ENCODE results near the gene SERINC2.

SERINC2 gene

DNA sequence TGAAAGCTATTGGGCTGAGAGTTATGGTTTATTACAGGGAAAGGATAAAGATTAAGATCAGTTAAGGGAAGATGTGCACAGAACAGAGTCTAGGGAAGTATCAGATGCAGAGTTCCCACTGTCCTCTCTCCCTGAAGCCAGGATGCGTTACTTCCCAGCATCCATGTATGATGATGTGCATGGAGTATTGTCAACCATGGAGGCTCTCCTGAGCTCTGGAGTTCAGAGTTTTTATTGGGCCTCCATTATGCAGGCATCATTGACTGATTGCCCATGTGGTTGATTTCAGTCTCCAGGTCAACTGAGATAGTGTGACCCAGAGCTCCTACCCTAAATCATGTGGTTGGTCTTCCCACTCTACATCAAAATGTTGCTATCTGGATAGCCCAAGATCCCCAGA lies 30.7 kb downstream of the SERINC2 start:
- in situ Hi-C loops (cut with HindIII; ENCODE audit: low sequenced_read_pairs): no loop called here
- H3K4me3 ChIP-seq (ENCODE audit: low read depth, low read length): no peak overlapping the region
- TF ChIP-seq, protein P1, sequence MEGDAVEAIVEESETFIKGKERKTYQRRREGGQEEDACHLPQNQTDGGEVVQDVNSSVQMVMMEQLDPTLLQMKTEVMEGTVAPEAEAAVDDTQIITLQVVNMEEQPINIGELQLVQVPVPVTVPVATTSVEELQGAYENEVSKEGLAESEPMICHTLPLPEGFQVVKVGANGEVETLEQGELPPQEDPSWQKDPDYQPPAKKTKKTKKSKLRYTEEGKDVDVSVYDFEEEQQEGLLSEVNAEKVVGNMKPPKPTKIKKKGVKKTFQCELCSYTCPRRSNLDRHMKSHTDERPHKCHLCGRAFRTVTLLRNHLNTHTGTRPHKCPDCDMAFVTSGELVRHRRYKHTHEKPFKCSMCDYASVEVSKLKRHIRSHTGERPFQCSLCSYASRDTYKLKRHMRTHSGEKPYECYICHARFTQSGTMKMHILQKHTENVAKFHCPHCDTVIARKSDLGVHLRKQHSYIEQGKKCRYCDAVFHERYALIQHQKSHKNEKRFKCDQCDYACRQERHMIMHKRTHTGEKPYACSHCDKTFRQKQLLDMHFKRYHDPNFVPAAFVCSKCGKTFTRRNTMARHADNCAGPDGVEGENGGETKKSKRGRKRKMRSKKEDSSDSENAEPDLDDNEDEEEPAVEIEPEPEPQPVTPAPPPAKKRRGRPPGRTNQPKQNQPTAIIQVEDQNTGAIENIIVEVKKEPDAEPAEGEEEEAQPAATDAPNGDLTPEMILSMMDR (IDR thresholded peaks at IDR 0.05; ENCODE audit: low read depth, low read length, missing control alignments): no peak
- DNase-seq (ENCODE audit: low read depth): no peak

- TF ChIP-seq, protein P1 (IDR thresholded peaks at IDR 0.05; ENCODE audit: low read depth, low read length, missing control alignments): no peak
- no peak for DNase-seq (ENCODE audit: low read depth)
- in situ Hi-C loops (cut with HindIII; ENCODE audit: low sequenced_read_pairs): no loop called here
- no peak overlapping the region for H3K4me3 ChIP-seq (ENCODE audit: low read depth, low read length)
Observed at GRCh38 chr1:31444725-31445448, 31.9 kb downstream of the SERINC2 start.

GRCh38 chr1:31445951-31446350 lies 32.9 kb downstream of the SERINC2 start:
- no peak overlapping the region for H3K4me3 ChIP-seq (ENCODE audit: low read depth, low read length)
- TF ChIP-seq, protein P1 (IDR thresholded peaks at IDR 0.05; ENCODE audit: low read depth, low read length, missing control alignments): no peak
- in situ Hi-C loops (cut with HindIII; ENCODE audit: low sequenced_read_pairs): no loop called here
- no peak for DNase-seq (ENCODE audit: low read depth)

DNA sequence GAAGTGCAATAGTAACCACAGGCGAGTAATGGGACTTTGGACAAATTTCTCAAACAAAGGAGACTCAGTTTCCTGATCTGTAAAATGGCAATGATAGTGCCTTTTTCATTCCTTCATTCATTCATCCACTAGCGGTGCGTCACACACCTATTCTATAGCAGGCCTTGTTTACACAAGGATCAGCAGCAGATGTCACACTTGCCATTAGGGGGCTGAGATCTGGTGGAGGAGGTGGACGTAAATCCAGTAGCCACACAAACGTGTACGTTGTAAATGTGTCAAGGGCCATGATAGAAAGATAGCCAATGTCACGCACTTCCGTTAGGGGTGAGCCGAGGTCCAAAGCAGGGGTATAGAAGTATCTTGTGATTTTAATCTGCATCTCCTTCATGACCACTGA lies 34.2 kb downstream of the SERINC2 start:
- in situ Hi-C loops (cut with HindIII; ENCODE audit: low sequenced_read_pairs): no loop called here
- TF ChIP-seq, protein P1 (IDR thresholded peaks at IDR 0.05; ENCODE audit: low read depth, low read length, missing control alignments): no peak
- DNase-seq (ENCODE audit: low read depth): no peak
- H3K4me3 ChIP-seq (ENCODE audit: low read depth, low read length): no peak overlapping the region

- in situ Hi-C loops (cut with HindIII; ENCODE audit: low sequenced_read_pairs): no loop called here
- H3K4me3 ChIP-seq (ENCODE audit: low read depth, low read length): no peak overlapping the region
- no peak for DNase-seq (ENCODE audit: low read depth)
- TF ChIP-seq, protein P1 (IDR thresholded peaks at IDR 0.05; ENCODE audit: low read depth, low read length, missing control alignments): no peak
Observed at GRCh38 chr1:31453384-31454079, 40.5 kb downstream of the SERINC2 start.

GRCh38 chr1:31458287-31458896 lies 45.4 kb downstream of the SERINC2 start:
- in situ Hi-C loops (cut with HindIII; ENCODE audit: low sequenced_read_pairs): no loop called here
- TF ChIP-seq, protein P1 (IDR thresholded peaks at IDR 0.05; ENCODE audit: low read depth, low read length, missing control alignments): no peak
- no peak for DNase-seq (ENCODE audit: low read depth)
- no peak overlapping the region for H3K4me3 ChIP-seq (ENCODE audit: low read depth, low read length)

Measured in astrocyte of the cerebellum (primary cell).